ENCODE measurements around the gene GNPDA1.
"Not testable (repeated sequence)": the region's sequence is repeated elsewhere in the genome, so short reads cannot be mapped to it uniquely, and the experiment has no call there.

The GNPDA1 gene

DNA sequence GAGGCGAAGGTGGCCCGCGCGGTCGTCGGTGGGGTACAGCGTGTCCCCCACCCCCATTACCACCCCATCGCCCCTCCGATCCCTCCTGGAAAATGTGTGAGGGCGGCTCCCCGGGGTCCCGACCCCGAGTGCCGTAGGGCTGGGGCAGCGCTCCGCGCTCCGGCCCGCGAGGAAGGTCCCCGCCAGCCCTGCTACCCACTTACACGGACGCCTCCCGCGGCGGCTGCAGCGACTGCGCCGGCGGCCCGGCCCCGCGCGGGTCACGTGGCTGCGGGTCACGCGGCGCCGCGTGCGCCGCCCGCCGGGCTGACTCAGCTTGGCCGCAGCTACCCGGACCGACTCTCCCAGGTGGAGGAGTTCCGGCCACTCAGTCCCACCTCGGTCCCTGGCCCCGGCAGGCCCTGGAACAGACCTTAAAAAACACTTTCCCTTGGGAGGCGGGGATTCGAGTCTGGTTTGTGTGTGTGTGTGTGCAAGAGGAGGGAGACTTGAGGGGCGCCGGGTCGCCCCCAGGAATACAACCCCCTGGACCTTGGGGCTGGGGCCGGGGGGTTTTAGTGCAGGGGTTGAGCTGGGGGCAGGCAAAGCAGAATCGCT lies at the start of gene GNPDA1:
TSS of gene GNPDA1 (minus strand) at position 236 of the 597 bp plus-strand sequence. CDS start 992 bp downstream, outside the sequence.
- no peak for FAIRE-seq

DNA sequence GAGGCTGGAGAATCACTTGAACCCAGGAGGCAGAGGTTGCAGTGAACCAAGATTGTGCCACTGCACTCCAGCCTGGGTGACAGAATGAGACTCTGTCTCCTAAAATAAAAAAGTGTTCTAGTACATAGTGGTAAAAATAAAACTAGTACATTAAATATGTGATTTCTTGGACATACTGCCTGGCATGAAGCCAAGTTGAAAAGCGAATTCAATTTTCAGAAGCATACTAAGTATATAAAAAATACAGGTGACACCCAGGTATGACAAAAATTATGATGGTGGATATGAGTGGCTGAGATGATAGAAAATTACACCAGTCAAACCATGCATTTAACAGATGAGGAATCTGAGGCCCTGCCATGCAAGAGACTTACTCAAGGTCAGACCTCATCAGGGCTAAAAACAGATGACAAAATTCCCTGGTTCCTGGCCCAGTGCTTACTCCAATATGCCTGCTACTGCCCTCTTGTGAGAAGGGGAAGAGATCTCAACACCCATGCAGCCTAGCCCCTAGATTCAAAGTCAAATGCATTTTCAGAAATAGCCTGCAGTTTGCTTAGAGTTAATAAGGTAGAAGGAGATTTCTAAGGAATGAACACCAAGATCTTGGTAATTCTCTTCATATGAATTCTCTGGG lies 46.6 kb upstream of the GNPDA1 start:
- no peak for FAIRE-seq

DNA sequence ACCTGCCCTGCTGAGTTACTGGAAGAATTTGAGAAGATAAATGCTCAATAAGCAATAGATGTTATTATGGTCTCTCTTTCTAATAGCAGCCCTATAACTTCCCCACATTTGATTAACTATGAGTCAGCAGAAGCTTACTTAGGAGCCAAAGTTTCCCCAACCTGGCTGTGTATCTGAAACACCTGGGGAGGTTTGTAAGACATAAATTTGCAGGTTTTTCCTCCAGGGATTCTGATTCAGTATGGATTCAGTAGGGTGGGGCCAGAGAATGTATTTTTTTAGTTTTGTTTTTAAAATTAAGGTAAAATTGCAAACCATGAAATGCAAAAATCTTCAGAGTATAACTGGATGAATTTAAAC lies 44.9 kb upstream of the GNPDA1 start:
- FAIRE-seq, result no peak

DNA sequence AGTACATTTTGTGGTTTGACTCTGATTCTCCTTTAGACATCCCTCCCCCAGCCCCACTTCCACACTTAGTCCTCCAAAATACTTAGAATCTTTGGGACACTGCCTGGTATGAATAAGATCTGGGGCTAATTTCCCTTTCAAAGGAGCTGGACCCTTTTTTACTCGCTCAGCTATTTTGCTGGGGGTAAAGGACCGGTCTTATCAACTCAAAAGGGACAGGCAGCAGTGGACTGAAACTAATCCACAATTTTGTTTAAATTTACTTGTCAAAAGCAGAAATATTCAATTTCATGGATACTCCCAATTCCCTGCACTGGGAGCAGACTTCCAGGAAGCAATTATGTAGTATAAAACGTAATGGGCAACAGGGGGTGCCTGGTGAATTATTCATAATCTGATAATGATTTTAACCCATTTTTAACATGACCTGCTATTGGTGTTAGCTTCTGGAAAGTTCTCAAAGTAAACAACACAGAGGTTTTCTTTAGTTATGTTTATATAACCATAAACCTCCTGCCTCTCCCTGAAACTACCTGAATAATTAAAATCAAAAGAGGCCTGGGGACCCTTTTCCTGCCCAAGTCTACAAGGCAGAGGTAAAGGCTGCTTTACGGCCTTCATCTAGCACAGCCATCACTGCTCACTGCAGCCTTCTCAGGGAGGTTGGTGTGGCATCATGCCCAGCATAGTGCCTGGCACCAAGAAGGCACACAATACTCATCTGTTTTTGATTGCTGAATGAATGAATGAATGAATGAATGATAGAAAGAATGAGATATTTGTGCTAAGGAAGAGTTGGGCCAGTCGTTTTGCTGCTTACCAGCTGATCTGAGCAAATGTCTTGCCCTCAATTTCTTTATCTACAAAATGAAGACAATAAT lies 44.2 kb upstream of the GNPDA1 start:
- FAIRE-seq, result no peak

DNA sequence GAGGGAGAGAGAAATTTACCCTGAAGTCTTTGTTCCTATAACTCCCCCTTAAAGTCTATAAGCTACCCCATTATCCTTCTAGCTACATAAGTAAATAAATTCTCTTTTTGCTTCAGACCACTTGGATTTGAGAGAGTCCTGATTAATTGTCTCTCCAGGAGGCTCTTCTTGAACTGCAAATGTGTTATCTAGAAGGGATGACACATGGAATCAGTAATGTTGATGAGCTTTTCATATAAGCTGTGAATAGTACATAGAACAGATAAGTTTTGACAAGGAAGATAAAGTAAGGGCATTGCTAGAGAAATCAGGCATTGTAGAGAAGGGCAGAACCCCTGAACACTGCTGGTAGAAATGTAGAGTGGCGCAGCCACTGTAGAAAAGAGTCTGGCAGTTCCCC lies 42.5 kb upstream of the GNPDA1 start:
- FAIRE-seq, result no peak

DNA sequence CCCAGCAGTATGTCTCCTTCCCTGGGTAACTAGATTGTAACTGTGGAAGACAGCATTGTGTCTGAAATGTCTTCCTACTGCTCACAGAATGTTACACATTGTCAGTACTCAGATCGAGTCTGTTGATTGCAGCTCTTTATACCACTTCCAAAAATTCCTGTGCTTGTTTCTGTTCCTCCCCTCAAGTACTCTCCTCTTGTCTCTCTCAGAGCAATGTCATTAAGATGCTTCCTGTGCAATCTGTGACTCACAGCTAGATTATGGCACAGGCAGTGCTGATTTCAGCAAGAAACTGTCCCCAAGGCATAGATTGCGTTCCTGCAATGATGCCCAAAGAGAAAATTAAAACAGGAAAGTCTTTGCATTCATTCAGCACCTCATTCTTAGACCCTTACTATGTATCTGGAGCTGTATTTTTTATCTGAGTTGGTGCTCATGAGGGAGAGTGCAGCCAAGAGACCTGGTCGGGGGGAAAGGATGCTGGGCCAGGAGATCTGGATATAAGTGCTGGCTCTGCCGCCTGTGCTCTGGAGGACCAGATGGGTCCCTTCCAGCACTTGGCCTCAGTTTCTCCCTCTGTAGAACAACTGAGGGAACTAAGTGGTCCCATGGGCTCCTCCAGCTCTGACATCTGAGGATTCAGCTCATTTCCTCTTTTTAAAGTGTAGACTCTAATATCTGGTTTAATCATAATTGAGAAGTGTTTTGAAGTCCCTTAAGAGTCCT lies 40.8 kb upstream of the GNPDA1 start:
- FAIRE-seq, result no peak

DNA sequence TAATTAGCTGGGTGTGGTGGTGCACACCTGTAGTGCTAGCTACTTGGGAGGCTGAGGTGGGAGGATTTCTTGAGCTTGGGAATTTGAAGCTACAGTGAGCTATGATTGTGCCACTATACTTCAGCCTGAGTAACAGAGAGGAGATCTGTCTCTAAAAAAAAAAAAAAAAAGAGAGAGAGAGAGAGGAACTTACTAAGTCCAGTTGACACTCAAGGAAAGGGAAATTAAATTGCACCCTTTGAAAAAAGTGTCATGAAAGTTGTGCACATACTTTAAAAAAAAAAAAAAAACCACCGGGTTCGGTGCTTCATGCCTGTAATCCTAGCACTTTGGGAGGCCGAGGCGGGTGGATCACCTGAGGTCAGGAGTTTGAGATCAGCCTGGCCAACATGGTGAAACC lies 39.2 kb upstream of the GNPDA1 start:
- not testable (repeated sequence) for FAIRE-seq

DNA sequence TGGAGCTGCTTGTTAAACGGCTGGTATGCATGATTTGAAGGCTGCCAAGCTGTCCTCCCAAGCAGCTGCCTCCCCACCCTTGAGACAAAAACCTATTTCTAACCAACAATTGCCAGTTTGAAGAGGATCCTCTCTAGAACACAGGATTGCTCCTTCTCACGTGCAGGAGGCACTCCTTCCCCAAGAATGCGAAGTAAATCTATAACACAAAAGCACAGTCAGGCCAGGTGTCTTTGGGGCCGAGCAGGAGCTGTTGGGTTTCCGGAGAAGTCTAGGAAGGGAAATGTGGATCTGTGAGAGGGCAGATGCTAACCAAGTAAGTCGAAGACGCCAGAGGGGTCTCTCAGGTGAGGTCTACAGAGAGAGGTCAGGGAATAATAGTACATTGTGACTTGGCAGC lies 35.4 kb upstream of the GNPDA1 start:
- no peak for FAIRE-seq

DNA sequence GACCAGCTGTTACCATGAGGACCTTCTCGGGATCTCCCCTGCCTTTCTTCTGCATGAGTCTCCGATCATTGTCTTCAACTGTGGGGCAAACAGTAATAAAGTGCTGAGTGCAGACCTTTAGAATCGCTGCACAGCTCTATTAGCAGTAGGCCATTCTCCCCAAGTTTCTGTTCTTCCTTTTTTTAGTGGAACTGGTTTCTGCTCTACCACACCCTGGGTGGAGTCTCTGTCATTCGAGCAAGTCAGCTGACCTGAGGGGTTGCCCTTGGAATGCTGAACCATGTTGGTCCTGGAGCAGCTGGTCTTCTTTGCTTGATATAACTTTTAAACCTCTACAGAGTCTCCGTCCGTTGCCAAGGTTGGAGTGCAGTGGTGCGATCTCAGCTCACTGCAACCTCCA lies 33.4 kb upstream of the GNPDA1 start:
- FAIRE-seq, result no peak

DNA sequence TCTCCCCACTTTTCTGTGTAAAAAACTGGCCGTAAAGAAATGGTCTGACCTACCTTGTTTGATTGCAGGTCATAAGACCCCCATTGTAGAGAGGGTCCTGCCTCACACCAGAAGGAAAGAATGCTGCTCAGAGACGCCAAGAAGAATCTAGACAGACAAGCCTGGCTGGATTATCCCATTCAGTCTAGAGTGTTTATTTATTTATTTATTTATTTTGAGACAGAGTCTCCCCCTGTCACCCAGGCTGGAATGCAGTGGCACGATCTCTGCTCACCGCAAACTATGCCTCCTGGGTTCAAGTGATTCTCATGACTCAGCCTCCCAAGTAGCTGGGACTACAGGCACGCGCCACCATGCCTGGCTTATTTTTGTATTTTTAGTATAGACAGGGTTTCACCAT lies 28.1 kb upstream of the GNPDA1 start:
- FAIRE-seq, result not testable (repeated sequence)

DNA sequence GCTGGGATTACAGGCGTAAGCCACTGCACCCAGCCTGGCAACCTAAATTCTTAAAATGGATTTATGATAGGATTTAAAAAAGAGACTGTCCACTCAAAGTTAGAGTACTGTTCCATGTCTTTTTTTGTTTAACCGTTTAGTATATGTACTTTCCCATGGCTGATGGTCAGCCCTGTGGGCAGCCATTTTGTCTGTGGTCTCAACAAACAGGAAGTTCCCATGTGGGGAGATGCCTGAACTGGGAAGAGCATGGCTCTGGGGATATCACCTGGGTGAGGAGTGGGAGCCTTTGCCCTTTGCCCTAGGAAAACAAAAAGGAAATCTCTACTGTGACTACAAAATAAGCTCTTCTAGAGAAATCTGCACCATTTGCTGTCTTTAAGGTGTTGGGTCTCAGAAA lies 27.5 kb upstream of the GNPDA1 start:
- FAIRE-seq, result no peak

DNA sequence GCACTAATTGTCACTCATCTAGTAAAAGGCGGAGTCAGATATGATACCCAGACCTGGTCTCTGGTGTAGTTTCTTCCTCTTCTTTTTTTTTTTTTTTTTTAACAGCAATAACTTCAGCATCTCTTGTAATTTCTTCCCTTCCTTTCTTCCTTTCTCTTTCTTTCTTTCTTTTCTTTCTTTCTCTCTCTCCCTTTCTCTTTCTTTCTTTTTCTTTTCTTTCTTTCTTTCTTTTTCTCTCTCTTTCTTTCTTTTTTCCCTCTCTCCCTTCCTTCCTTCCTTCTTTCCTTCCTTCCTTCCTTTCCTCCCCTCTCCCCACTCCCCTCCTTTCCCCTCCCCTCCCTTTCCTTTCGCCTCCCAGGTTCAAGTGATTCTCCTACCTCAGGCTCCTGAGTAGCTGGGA lies 25.9 kb upstream of the GNPDA1 start:
- FAIRE-seq, result no peak

DNA sequence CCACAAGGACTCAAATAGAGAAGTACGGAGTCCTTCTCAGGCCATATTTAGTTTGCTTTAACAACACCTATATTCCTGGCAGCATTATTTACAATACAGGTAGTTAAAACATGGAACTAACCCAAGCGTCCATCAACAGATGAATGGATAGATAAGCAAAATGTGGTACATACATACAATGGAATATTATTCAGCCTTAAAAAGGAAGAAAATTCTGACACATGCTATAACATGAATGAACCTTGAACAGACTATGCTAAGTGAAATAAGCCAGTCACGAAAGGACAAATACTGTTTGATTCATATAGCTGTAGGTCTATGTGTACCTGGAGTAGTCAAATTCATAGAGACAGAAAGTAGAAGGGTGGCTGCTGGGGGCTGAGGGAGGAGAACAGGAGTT lies 24.8 kb upstream of the GNPDA1 start:
- FAIRE-seq, result not testable (repeated sequence)

DNA sequence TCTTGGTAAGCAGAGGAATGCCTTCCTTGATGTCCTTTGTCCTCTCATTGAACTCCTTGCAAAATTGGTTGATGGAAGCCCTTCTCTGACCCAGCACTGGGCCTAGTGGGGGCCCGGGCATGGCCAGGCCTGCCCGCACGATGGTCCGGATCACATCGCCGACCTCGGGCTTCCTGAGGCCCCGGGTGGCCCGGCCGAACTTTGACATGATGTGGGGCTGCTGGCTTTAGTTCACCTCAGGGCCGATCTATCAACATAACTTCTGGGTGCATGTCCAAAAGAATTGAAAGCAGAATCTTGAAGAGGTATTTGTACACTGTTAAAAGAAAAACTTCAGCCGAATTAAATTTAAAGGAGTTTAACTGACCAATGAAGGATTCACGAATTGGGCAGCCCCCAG lies 24.1 kb upstream of the GNPDA1 start:
- FAIRE-seq, result no peak

DNA sequence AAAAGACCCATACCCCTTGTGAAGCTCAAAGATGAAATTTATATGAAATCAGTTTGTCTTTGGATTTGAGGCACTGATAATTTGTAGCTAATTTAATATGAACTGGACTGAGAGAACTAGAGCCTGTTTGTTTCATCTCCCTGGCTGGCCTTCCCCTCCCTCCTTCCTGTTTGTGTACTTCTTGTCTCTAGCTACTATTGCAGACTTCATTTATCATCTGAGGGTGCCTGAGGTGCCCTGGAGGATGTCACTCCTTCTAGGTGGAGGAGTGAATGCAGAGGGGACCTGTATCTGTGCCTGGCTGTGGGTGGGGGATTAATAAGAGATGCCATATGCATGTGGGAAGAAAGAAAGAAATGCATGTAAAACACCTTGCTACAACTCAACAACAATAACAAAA lies 22.2 kb upstream of the GNPDA1 start:
- FAIRE-seq, result no peak

DNA sequence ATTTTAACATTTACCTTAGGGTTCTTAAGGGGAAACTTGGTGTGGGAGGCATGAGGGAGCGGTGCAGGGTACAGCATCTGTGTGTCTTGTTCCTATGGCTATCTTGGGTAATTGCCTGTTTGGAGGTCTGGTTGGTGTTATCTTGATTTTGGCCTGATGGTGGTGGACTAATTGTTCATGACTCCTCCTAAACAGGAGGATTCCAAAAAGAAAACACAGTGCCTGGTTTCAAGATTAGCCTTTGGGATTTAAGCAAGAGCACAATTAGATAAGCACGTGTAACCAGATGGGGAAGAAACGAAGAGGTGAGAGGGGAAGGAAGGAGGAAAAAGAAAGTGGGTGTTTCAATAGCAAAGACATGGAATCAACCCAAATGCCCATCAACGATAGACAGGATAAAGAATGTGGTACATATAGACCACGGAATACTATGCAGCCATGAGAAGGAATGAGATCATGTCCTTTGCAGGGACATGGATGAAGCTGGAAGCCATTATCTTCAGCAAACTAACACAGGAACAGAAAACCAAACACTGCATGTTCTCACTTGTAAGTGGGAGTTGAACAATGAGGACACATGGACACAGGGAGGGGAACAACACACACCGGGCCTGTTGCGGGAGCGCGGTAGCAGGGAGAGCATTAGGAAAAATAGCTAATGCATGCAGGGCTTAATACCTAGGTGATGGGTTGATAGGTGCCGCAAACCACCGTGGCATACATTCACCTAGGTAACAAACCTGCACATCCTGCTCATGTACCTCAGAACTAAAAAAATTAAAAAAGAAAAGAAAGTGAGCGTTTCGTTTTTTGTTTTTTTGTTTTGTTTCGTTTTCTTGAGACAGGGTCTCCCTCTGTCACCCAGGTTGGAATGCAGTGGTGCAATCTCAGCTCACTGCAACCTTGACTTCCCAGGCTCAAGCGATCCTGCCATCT lies 21.1 kb upstream of the GNPDA1 start:
- FAIRE-seq, result not testable (repeated sequence)

DNA sequence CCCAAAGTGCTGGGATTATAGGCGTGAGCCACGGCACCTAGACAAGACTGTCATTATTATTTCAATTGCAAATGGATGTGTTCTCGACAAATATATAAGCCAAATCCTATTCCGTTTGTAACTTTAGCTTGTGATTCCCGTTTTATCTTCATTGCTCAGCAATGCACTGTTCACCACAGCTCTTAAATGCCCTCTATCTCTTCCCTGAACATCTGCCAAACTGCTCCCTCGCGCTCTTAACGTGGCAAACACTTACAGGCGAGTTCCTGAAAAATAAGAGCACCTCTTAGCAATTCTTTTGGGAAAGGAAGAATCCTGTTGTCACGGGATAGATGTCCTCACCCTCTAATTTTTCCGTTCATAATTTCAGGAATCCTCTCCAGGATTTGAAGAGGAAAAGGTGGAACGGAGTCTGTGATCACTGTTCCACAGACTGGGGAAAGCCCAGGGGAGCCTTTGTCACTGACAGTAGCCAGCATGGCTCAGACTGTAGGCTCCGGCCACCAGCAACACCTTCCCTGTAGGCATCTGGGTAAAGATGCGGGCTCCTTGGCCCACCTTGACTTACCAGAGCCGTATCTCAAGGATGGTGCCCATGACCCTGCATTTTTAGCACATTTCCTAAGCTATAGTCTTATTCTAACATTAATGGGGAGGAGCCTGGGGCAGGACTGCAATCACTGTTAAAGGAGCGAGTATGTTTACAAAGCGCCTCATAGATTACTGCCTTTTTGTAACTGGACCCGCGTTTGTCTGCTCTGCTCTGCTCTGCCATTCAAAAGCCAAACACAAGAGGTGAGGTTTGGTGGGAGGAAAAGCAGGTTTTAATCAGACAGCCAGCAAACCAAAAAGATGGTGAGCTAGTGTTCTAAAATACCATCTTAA lies 20.2 kb upstream of the GNPDA1 start:
- FAIRE-seq, result no peak

DNA sequence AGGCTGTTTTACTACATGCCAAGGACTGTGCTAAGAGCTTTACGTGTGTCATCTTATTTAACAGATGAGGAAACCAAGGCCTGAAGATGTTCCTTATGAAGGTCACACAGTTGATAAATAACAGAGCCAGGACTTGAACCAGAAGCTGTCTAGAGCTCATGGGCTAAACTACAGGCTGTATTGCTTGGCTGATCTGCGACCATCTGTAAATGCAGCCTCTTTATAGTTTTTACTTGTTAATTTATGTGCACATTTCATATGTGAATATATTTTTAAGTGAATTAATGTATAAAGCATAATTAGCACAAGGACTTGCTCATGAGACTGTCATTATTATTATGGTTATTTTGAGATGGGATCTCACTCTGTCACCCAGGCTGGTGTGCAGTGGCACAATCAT lies 19.3 kb upstream of the GNPDA1 start:
- FAIRE-seq, result no peak

DNA sequence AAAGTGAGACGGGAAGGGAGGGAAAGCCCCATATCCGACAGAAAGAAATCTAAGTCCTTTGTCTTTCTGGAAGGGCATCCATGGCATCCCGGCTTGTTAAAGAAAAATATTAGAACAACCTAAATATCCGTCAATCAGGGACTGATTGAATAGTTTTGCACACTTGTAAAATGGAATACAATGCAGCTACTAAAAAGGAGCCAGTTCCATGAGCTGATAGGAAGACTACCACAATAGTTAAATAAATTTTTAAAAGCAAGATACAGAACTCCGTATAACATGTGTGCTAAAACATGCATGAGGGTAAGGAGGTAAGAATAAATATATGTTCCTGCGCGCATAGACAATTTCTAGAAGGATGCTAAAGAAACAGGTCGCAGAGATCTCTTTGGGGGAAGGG lies 12.8 kb upstream of the GNPDA1 start:
- FAIRE-seq, result no peak

DNA sequence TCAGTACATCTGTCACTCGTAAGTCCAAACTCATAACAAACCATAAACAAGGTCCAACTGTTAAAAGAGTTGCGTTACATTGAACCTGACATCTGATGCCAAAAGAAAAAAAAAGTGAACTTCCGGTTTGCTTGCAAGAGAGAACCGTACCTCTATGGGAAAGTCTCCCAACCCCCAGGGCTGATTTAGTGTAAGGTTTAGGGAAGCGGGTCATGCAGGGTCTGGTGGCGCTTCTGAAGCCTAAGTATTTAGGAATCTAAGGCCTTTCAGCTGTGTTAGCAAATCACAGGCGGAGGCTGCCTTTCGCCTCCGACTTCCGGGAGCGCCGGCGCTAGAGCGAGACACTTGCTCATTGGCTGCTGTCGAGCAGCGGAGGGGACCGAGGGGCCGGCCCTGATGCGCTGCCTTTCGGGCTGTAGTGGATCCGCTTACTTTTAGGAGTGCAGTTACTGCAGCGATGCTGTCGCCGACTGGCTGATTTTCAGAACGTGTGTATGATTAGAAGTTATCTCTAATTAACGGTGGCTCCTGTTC lies 12.0 kb upstream of the GNPDA1 start:
- no peak for FAIRE-seq

DNA sequence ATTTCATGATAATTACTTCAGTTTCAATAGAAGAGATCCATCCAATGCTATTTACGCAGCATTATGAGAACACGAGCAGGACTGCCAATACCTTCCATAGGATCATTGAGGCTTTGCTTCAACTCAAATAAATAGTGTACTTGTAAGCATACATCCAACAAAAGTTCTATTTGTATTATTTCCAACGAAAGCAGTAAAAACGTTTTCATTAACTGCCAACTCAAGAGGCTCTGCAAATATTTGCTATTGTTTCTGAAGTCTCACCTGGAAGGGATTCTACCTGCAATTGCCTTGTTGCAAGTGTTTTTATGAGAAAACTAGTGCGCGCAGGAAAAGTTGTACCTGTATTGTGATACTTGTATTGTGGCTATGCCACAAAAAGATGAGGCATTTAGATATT lies 11.0 kb upstream of the GNPDA1 start:
- no peak for FAIRE-seq
